Measurements from ENCODE around the gene H3-3A.

Gene H3-3A

DNA sequence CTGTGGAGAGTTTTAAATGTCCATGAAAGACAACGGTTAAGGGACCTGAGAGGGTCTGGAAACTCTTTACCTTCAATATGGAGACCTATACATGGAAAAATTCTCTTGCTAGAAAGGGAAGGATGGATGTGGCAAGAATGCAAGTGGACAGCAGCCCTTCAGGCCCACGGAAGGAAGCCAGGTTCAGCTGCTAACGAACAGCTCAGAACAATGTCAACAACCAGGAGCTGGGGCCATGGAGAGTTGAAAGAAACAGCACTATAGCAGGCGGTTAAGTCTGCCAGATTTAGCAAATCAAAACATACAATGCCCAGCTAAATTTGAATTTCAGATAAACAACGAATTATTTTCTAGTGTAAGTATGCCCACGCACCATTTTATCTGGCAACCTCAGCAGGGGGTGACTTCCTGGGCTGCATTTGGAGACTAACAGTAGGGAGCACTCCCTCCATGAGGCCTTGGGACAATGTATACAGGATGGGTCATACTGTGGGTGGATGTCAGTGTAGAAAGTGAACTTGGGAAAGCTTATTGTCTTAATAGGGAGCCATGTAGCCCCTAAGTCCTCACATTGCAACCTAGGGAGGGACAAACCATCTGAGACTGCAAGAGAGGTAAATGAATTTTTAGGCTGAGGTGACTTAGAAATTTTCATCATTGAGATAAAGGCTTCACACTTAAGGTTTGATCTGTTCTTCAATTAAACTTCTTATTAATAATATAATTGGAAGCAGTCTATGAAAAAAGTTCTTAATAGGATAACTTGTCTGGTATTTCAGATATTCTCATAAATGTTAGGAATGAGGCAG, 7.8 kb upstream of the H3-3A start:
- no peak for DNase-seq (ENCODE audit: low spot score)

DNA sequence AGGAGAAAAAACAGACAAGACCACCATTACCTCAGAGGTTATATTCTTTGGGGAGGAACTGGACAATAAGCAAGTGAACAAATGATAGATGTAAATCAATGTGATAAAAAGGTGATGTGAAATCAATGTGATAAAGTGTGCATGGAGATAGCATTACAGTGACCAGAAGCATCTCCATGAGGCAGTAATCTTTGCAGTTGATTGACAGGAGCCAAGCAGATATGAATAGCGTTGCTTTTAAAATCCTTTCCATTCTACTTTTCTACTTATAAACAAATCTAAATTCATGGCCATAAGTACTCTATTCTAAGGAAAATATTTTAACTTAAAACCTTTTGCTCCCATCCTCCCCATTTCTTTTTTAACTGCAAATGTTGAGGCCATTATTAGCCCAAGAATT, 2.8 kb upstream of the H3-3A start:
- DNase-seq (ENCODE audit: low spot score), result no peak

DNA sequence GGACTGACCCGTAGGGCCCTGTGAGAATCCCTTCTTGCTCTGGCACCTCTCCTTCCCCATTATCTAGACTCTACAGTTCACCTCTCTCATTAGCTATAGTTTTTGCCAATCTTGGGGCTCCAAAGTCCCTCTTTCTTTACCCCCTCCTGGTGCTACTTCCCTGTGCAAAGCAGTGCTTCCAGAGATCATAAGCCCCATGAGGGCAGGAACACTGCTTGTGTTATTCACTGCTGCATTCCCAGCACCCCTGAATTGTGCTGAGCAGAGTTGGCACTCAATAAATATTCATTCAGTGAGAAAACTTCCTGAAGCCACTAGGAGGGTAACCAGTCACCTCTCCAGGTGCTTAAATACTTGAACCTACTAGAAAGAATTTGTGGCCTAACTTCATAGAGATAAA, 2.1 kb upstream of the H3-3A start:
- no peak for DNase-seq (ENCODE audit: low spot score)

DNA sequence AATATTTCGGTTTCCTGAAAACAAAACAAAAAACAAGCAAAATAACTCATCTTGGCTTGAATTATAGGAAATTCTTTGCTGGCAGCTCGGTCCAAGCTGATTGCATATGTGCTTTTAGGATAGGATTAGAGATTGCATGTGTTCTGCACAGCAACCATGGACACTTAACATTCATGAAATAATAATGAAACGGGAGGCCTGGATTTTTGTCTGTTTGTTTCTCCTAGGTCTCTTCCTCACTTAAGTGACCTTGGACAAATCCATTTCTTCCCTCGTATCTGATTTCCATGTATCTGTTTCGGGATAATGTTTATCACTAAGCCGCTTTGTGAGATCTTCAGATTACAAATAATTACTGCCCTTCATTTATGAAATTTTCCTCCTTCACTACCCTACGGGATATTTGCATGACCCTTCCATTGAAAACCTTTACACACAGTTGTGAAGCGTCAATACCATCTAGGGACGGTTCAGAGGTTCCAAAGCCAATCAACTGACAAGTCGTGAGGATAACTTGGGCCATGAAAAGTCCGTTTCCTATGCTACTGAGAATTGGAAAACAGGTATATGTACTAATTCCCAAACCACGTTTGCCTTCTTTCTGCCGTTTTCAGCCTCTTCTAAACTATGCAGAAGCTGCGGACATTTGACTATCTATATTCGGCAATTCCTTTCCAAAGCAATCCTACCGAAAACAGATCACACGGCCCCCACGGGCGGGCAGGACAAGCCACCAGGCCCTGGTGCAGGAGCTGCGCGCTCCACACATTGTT, 1.3 kb upstream of the H3-3A start:
- DNase-seq (ENCODE audit: low spot score), result no peak

DNA sequence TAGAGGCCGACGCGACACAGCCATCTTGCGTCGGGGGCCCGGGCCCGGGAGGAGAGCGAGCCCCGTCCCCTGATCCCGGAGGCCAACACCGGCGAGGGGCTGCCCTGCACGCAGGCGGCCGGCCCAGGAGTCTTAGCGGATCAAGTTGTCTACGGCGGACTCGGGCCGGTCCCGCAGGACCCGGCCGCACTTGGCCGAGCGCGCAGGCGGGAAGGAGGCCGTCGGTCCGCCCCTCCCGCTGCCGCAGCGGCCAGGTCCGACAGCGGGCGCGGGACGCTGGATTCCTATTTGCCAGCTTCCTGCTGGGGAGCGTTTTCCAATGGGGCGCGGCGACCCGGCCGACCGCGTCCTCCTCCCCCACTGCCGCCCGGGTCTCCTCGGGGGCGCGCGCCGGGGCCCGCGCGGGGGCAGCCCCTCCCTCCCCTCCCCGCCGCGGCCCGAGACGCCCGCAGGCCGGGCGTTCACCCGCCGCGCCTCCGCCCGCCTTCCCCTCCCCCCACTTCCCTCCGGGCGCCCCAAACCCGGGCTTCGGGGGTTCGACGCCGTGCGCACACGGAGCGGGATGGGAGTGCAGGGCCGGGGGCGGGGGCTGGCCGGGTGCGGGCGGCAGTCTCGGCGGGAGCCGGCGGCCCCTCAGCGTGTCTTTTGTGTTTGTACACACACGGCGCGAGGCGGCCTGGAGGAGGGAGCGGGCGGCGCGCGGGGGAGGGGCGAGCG, 517 bp upstream of the H3-3A start:
- DNase-seq (ENCODE audit: low spot score), result no peak

DNA sequence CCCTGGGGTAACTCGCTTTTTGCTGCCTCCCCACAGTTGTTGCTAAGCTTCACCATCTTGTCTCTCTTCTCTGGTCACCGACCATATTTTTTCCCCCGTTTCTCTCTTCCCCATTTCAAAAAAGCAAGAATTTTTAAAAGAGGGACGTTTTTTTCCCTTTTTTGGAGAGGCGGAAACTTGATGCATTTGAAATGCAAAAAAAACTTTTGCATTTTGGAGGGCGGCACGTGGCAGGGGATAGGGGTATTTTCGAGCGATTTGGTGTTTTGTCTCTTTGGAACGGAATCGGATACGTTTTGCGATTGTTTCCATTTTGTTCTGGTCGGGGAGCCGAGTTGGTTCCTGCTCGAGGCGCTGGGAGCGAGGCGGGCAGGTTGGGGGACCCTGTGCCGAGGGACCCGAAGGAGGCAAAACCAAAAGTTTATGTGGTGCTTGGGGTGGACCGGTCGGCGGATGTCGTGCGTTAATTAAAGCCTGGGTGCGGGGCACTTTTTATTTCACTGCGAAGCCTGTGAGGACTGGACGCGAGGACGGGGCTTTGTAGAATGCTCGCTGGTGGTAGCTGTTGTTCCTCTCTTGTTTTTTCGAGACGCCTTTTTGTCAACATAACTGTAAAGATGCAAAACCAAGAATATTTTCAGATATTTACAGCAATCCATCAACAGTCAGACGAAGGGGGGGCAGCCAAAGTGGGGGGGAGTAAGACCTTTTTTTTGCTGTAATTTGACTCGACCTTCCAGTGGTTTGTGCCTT, 884 bp downstream of the H3-3A start:
- DNase-seq (ENCODE audit: low spot score), result peak; percentile 50

DNA sequence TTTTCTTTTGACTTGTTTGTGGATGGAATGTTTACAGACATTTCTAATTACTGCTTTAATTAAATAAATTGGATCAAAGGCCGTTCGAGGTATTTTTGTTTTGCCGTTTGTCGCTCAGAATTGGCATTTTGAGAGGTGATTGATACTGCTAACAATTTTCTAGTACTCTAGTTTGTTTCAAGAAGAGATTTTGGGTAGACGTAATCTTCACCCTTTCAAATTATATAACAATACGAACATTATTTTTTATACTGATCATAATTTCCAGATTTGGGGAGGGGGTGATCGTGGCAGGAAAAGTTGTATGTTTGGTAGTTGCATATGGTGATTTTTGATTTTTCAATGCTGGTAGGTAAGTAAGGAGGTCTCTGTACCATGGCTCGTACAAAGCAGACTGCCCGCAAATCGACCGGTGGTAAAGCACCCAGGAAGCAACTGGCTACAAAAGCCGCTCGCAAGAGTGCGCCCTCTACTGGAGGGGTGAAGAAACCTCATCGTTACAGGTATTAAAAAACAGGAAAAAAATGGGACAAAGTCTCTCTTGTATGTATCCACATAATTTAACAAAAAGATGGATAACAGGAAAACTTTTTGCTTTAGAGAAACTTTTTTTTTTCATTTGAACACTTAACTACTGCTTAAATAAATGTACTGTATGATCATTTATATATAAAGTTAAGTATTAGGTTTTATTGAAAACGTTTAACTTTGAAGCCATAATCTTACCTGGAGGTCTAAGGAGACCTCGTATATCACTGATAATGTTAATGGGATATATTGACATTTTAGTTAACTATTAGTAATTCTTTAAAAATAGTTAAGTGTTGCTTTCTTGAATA, 1.7 kb downstream of the H3-3A start:
- no peak for DNase-seq (ENCODE audit: low spot score)

DNA sequence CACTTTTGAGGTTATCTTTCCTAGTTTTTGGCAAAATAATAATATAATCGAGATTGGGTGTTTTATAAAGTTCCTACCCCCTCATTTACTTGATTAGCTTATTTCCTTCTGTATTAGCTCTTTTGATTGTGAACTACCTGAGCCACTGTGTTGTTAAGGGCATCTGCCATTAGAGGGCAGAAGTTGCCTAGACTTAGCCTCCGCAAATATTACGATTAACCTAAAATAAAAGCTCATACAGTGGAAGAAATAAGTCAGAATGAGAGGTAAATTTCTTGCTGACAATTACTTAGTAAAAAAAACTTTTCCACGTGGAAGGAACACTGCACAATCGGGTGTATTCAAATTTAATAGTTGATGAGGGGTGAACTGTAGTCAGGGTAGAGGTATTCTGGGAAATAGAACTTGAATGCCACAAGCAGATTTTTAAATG, 2.3 kb downstream of the H3-3A start:
- DNase-seq (ENCODE audit: low spot score), result peak; percentile 33

DNA sequence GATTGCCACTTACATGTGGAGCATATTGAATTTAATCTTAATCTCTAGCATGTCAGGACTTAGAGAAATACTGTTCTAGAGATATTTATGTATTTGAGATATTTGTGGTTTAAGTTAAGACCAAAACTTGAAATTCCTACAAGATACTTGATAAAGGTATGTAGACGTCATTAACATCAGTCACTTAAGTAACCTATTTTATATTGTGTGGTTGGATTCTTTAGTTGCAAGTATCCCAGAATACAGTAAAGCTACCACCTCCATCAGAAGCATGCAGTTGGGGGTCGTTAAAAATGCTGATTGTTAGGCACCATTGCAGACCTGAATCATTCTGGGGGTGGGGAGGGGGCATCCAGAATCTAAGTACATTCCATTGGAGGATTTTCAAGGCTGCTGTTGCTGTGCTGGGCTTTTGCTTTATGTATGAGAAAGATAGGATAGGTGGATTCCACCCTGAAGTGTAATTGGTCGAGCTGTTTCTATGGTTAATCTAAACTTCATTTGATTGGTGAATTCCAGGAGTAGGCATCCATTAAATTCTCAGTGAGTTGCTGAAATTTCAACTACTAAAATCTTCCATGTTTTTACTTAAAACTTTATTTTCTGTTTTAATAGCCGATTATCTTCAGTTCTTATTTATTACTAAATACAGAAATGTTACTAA, 4.0 kb downstream of the H3-3A start:
- DNase-seq (ENCODE audit: low spot score), result no peak

DNA sequence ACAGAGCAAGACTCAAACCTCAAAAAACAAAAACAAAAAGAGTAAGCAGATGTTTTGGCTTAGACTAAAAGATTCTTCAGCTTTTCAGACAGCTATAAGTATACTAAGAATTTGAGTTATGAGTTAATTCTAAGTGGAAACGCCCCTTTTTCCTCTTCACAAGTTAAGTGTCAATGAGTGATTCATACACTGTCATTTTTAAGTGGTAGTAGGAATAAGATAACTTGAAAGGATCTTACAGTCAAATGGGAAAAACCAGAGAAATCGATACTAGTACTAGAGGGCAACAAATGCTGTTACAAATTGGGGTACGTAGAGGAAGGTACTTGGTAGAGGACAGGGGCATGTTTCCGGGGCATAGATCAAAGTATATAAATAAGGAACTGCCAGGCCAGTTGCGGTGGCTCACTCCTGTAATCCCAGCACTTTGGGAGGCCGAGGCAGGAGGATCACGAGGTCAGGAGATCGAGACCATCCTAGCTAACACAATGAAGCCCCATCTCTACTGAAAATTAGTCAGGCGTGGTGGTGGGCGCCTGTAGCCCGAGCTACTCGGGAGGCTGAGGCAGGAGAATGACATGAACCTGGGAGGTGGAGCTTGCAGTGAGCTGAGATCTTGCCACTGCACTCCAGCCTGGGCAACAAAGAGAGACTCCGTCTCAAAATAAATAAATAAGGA, 7.4 kb downstream of the H3-3A start:
- DNase-seq (ENCODE audit: low spot score), result no peak

DNA sequence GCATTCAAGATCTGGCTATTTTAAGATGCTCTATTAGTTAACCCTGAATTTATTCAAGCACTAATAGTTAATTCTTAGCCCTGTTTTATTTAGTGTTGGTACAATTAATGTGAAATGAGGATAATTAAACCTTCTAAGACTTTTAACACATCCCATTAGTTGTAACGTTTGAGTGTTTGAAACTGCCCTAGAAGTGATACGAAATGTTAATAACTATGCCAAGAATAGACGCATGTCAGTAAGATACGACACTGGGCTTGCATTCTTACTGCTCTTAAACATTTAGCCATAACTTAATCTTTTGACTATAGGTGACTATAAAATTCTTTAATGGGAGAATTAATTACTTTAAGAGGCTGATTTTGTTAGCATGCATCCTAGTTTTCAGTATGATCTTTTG, 9.8 kb downstream of the H3-3A start:
- no peak for DNase-seq (ENCODE audit: low spot score)

DNA sequence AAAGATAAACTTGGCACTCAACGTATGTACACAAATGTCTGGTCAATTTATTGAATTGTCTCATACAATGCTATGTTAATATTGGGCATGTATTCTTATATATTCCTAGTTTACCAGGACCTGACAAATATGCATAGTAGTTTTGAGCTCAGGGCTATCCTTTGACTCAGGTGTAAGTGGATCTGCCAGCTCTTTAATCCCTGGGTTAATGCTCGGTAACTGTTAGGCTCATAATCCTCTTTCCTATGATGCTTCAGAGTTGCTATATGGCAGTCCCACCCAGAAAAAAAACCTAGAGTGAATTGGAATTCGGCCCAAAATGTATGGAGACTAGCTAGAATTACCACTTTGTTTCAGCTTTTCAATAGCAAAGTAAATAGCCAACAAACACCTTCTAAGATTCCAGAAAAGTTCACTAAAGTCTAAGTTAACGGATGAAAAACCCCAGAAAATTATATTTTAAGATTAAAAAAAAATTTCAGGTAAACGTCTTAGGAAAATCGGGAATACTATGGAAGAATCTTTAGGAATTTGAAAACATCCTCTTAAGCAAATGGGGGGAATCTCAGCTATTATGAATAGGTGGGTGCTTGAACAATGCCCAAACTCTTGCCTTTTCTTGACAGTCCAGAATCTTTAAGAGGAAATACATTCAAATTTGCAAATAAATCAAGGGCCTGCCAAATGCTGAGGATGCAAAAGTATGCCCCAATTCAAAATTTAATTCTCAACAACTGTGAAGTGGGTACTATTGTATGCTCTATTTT, 10.9 kb downstream of the H3-3A start:
- DNase-seq (ENCODE audit: low spot score), result no peak

DNA sequence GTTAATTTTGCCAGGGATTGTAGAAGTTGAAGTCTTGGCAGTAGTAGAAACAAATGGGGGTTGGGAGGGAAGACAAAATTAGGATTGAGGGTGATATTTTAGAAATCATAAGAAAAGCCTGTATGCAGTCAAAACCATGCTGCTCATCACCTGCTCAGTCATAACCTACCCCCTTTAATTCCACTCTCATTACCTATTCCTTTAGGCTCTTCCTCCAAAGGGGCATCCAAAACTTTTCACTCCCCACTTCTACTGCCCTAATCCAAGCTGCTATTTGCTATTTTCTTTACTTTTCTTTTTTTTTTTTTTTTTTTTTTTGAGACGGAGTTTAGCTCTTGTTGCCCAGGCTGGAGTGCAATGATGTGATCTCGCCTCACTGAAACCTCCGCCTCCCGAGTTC, 11.5 kb downstream of the H3-3A start:
- DNase-seq (ENCODE audit: low spot score), result no peak

DNA sequence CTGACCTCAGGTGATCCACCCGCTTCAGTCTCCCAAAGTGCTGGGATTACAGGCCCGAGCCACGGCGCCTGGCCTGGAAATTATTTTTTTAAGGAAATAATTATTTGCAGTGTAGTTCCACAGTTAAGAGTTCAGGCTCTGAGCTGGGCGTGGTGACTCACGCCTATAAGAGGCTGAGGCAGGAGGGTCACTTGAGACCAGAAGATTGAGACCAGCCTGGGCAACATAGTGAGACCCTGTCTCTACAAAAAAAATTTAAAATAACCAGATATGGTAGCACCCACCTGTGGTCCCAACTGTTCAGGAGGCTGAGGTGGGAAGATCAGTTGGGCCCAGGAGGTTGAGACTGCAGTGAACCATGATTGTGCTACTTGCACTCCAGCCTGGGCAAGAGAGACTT, 13.9 kb downstream of the H3-3A start:
- no peak for DNase-seq (ENCODE audit: low spot score)

DNA sequence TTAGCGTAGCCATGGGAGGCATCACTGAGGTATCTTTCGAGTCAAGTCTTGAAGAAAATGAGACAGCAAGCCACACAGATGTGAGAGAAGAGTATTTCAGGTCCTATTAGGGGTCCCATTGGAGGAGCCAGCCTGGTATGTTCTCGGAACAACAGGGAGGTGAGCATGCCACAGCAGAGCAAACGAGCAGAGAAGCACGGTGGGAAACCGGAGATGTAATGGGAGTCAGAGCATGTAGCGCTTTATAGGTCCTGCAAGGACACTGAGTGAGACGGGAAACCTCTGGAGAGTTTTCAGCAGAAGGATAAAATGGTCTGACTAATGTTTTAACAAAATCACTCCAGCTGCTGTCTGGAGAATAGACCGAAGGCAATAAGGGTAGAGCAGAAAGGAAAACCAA, 15.9 kb downstream of the H3-3A start:
- DNase-seq (ENCODE audit: low spot score), result no peak

DNA sequence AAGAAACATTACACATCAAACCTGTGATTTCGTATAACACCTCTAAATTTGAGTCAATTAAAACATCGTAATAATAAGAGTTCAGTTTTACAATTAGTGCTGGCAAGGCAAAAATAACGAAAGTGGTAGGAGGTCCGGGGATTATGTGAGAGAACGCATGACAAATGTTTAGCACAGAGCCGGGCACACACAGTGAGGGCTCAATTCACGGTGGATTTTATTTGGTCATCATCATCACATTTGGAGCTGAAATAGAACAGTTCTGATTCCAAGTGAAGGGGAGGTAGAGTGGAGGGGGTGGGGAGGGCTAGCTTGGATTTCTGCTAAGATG, 20.0 kb downstream of the H3-3A start:
- DNase-seq (ENCODE audit: low spot score), result no peak

DNA sequence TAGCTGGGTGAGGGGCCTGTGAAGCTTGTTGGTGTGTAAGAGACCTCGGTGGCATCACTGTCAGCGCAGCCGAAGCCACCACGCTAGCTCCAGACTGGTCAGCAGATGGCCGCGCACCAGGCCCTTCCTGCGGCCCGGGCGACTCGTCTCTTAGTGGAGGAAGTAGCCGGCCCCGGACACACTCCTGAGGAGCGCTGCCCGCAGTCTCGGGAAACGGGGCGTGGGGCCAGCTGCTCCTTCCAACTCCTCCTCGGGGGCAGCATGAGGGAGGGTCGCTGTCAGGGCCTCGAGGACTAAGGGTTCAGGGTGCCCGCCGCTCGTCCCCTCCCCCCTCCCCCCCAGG, 20.4 kb downstream of the H3-3A start:
- no peak for DNase-seq (ENCODE audit: low spot score)

DNA sequence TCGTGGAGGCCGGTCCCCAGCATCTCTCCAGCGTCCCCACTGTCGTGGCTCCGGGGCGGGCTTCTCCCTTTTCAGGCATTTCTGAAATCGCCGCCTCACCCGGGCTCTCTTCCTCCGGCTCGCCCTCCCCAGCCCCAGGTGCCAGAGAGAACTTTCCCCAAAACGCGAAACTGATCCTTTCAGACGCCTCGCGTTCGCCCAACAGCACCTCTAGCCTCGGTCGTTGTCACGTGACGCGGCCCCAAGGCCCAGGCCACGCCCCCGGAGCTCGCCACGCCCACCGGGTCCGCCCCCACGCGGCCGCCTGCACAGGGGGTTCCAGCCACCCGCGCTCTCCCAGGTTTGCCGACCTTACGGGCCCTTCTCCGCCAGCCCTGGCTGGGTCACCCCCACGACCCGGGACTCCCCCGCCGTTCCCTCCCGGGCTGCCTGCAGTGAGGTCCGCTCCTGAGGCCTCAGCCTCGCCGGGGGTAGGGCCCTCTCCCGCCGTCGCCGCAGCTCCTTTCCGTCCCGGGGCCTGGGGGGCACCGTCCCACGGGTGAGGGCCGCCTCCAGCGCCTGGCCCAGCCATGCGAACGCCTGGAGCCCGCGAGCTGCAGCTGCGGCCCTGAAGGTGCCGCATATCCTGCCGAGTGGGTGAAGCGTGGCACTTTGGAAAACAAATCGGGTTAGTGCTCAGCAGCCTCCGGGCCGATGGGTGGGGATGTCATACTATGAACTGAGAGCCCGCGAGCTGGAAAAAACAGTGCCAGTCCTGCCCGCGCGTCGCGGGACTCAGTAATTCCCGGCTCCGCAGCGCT, 21.0 kb downstream of the H3-3A start:
- peak; percentile 95 for DNase-seq (ENCODE audit: low spot score)

All from germinal center (tissue), 1 donor.